Measurements from ENCODE around the gene HOXA5. TPM values are rescaled to one million over a fixed set of nuclear protein-coding genes. Genes with fewer than 3 reads are reported as not detected.
A peak's percentile ranks its signal among the peaks of the same experiment; 100 is the strongest.

The HOXA5 gene
- total RNA-seq, 1 donor from 2014 or later: 22.0 TPM

DNA sequence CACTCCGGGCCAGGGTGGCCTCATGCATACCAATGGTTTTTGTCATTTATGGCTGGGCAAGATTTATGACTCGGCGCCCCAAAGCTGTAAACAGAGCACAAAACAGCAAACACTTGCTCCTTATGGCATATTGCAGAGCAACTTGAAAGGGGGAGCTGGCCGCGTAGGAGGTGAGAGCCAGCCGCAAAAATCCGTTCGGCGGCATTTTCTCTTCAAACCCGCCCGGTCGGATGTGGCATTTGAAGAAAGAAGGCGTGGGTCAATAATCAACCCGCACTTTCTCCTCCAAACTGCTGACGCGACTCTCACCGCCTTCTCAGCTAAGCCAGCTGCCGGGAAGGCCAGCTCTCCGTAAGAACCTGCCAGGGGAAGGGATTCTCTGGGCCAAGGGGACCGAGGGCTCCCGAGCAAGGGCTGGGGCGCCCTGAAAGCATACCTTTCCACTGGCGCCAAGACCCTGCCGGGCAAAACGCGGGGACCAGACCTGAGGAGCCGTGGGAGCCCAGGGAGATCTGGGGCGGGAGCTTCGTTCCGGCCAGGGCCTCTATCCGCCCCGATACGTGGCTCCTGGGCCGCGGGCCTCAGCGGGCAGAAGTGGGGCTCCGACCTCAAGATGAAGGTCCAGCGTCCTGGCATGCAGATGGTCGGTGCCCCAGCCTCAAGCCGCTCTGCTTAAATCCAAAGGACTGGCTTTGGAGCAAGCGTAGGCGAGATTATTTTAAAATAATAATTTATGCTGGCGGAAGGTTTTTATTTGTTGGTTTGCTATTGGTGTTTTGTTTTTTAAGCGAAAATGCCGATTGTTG lies 28.1 kb downstream of the HOXA5 start:
- no peak for DNase-seq (ENCODE audit: low spot score in 2 of 2)
- TF ChIP-seq, protein P1, sequence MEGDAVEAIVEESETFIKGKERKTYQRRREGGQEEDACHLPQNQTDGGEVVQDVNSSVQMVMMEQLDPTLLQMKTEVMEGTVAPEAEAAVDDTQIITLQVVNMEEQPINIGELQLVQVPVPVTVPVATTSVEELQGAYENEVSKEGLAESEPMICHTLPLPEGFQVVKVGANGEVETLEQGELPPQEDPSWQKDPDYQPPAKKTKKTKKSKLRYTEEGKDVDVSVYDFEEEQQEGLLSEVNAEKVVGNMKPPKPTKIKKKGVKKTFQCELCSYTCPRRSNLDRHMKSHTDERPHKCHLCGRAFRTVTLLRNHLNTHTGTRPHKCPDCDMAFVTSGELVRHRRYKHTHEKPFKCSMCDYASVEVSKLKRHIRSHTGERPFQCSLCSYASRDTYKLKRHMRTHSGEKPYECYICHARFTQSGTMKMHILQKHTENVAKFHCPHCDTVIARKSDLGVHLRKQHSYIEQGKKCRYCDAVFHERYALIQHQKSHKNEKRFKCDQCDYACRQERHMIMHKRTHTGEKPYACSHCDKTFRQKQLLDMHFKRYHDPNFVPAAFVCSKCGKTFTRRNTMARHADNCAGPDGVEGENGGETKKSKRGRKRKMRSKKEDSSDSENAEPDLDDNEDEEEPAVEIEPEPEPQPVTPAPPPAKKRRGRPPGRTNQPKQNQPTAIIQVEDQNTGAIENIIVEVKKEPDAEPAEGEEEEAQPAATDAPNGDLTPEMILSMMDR (IDR thresholded peaks at IDR 0.05): no peak
- H3K4me1 ChIP-seq: peaks cover under 1 to 18% of the 10 kb centered on the region in 2 donors

DNA sequence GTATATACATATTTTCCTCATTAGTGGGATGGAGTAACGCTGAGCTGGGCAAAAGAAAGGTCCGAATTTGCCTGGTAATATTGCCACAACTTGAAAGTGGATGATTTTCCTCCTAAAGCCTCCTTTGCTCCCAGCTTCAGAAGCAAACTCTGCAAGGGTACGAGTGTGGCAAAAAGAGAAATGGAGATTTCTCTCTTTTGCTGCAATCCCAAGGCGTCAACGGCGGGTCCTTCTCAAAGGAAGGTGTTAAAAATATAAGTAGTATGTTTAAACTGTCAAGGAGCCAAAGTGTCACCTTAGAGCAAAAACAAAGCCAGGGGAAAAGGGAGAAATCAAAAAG lies 28.6 kb downstream of the HOXA5 start:
- no peaks in the 10 kb centered on the region for H3K27me3 ChIP-seq
- H3K4me1 ChIP-seq: peaks cover 4 to 20% of the 10 kb centered on the region in 2 donors
- no peaks in the 10 kb centered on the region for H3K36me3 ChIP-seq
- intact Hi-C loops (cut with DNase I): loop anchor here (2.0 to 10.0 kb wide), 4 partner anchors 16 to 1300 kb away; partner anchors contain the start of genes CREB5, HIBADH and HOXA4
- peak overlapping the region; percentile 63 to 66 for H3K4me3 ChIP-seq
- DNase-seq (ENCODE audit: low spot score in 2 of 2): no peak
- TF ChIP-seq, protein P1 (IDR thresholded peaks at IDR 0.05): no peak
- H3K9me3 ChIP-seq: no peaks in the 10 kb centered on the region
- H3K27ac ChIP-seq: peak overlapping the region; percentile 89 to 97

More for the DNA sequence above, 28.1 kb downstream of the HOXA5 start:
- H3K9me3 ChIP-seq: no peaks in the 10 kb centered on the region
- no peaks in the 10 kb centered on the region for H3K36me3 ChIP-seq
- H3K27ac ChIP-seq: peak overlapping the region; percentile 89 to 97
- intact Hi-C loops (cut with DNase I): loop anchor here (2.0 to 10.0 kb wide), 3 partner anchors 15 to 1299 kb away; partner anchors contain the start of genes CREB5 and HOXA4
- peak overlapping the region; percentile 63 to 66 for H3K4me3 ChIP-seq
- no peaks in the 10 kb centered on the region for H3K27me3 ChIP-seq

DNA sequence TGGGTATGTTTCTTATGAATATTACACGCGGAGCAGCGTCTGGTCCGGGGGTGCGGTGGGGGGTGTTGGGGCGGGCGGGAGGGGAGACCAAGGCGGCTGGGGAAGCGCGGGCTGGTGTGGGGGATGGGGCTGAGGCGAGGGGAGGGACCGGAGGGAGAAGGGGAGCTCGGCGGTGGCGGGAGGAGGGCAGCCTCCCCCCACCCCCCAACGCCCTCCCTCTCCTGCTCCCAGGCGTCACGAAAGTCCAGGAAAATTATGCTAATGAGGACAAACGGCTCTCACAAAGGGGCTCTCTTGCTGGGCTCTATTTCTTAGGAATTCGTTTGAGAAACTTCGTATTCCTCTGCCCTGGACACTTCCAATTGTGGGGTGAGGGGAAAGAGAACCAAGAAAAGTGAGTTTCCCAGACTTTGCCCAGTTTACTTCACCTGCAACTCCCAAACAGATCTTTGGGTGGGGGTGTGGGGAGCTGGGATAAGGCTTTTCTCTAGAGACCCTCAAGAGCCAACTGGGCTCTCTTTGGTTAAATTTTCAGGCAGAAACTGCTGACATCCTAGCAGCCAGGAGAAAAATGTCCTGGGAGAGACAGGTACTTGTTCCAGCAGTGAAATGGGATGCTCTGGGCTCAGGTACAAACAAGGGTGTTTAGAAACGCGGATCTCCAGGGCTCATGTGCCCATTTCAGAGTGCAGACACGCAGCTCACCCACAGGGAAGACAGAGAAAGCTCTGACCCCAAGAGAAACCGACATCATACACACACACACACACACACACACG lies 29.3 kb downstream of the HOXA5 start:
- H3K4me1 ChIP-seq: peaks cover 6 to 20% of the 10 kb centered on the region in 2 donors
- peak overlapping the region; percentile 89 to 97 for H3K27ac ChIP-seq
- no peaks in the 10 kb centered on the region for H3K36me3 ChIP-seq
- no peaks in the 10 kb centered on the region for H3K9me3 ChIP-seq
- TF ChIP-seq, protein P1 (IDR thresholded peaks at IDR 0.05): no peak
- intact Hi-C loops (cut with DNase I): loop anchor here (2.0 to 10.0 kb wide), 5 partner anchors 17 to 1301 kb away; partner anchors contain the start of genes CBX3, CREB5, HIBADH and HNRNPA2B1
- H3K4me3 ChIP-seq: peak overlapping the region; percentile 63 to 81
- no peaks in the 10 kb centered on the region for H3K27me3 ChIP-seq
- DNase-seq (ENCODE audit: low spot score in 2 of 2): no peak

DNA sequence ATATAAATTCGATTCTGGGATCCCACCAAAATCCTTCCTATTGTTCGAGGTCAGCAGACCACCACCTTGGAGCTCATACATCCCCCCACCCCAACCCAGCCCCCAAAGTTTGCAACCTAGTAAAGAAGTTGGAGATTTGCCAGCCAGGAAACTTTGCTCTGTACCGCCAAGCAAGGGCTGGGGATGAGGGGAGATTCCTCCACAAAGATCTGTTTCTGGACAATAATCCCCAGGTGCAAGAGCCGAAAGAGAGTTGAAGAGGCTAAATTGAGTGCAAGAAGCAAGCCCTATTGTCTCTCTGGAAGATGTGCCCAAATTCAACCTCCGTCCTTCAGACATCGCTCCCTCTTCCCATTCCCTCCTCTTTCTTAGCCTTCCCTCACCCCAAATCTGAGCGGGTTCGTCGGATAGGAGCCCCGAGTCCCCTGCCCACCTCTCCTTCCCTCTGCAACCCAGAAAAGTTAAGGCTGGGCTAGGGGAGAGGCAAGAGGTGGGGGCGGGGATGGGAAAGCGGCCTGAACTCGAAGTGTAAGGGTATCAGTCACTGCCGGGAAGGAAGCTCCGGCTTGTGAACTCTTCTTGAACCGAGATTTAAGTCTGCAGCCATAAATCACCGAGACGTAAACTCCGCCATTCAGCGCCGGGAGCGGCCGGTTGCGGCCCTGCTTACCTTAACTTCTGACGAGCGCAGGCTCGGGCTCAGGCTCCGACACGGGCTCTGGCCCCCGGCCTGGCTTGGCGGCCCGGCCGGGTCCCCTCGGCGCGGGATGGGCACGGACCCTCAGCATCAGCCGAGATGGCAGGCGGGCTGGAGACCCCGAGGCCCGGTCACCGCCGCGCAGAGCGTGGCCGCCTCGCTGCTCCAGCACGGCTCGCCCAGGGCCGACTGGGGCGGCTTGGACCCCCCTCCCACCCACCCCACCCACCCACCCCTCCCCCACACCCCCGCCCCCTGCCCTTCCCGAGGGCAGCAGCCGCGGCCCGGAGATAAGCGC lies 30.2 kb downstream of the HOXA5 start:
- no peak for DNase-seq (ENCODE audit: low spot score in 2 of 2)
- Histone ChIP-seq H3K4me1 (peaks cover 8 to 15% of the 10 kb centered on the region in 2 donors), H3K9me3 (no peaks in the 10 kb centered on the region), H3K4me3 (peak overlapping the region; percentile 63 to 81), H3K36me3 (no peaks in the 10 kb centered on the region), H3K27ac (peak overlapping the region; percentile 89 to 97), H3K27me3 (no peaks in the 10 kb centered on the region)
- intact Hi-C loops (cut with DNase I): loop anchor here (2.0 to 10.0 kb wide), 3 partner anchors 549 to 1302 kb away; partner anchors contain the start of genes CBX3, CREB5, HIBADH and HNRNPA2B1
- TF ChIP-seq, protein P1 (IDR thresholded peaks at IDR 0.05): no peak

Measured in ascending aorta (tissue), 2 donors.